Measurements from ENCODE around the gene COL5A1.

- TF ChIP-seq, protein P1, sequence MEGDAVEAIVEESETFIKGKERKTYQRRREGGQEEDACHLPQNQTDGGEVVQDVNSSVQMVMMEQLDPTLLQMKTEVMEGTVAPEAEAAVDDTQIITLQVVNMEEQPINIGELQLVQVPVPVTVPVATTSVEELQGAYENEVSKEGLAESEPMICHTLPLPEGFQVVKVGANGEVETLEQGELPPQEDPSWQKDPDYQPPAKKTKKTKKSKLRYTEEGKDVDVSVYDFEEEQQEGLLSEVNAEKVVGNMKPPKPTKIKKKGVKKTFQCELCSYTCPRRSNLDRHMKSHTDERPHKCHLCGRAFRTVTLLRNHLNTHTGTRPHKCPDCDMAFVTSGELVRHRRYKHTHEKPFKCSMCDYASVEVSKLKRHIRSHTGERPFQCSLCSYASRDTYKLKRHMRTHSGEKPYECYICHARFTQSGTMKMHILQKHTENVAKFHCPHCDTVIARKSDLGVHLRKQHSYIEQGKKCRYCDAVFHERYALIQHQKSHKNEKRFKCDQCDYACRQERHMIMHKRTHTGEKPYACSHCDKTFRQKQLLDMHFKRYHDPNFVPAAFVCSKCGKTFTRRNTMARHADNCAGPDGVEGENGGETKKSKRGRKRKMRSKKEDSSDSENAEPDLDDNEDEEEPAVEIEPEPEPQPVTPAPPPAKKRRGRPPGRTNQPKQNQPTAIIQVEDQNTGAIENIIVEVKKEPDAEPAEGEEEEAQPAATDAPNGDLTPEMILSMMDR (IDR thresholded peaks at IDR 0.05; ENCODE audit: low read depth, low read length) = no peak
- no peak for TF ChIP-seq EZH2phosphoT487 (IDR thresholded peaks at IDR 0.05; ENCODE audit: low read depth)
Measured at GRCh38 chr9:134867917-134868750, 226.5 kb downstream of the COL5A1 start.
